CD4-positive, alpha-beta T cell treated with Interleukin-10 for 1 hour (primary cell): ENCODE results near the gene TTYH3.
"Not testable (repeated sequence)": the region's sequence is repeated elsewhere in the genome, so short reads cannot be mapped to it uniquely, and the experiment has no call there.

Experiments used
- DNase-seq: peaks from one replicate; pipeline ENCODE4 v3.0.0-alpha.2; 2020

The TTYH3 gene

GRCh38 chr7:2689951-2690705 is 58.3 kb downstream of the TTYH3 start:
- DNase-seq = no peak

GRCh38 chr7:2691011-2691707 is 59.4 kb downstream of the TTYH3 start:
- no peak for DNase-seq

GRCh38 chr7:2691932-2692439 is 60.2 kb downstream of the TTYH3 start:
- not testable (repeated sequence) for DNase-seq

- no peak for DNase-seq
Measured at GRCh38 chr7:2692543-2692942, 60.8 kb downstream of the TTYH3 start.

GRCh38 chr7:2693420-2694121 is 61.8 kb downstream of the TTYH3 start:
- not testable (repeated sequence) for DNase-seq

- not testable (repeated sequence) for DNase-seq
Measured at GRCh38 chr7:2694122-2694436, 62.3 kb downstream of the TTYH3 start.

- peak; percentile 68 for DNase-seq
Measured at GRCh38 chr7:2698581-2699288, 66.9 kb downstream of the TTYH3 start.

- DNase-seq = no peak
Measured at GRCh38 chr7:2699289-2699620, 67.5 kb downstream of the TTYH3 start.

GRCh38 chr7:2700141-2700850 is 68.5 kb downstream of the TTYH3 start:
- DNase-seq = no peak

GRCh38 chr7:2701424-2701823 is 69.6 kb downstream of the TTYH3 start:
- DNase-seq = no peak

- DNase-seq = no peak
Measured at GRCh38 chr7:2701832-2702593, 70.2 kb downstream of the TTYH3 start.

- no peak for DNase-seq
Measured at GRCh38 chr7:2702594-2702957, 70.8 kb downstream of the TTYH3 start.

- DNase-seq = no peak
Measured at GRCh38 chr7:2705371-2706096, 73.7 kb downstream of the TTYH3 start.

GRCh38 chr7:2706685-2707126 is 74.9 kb downstream of the TTYH3 start:
- DNase-seq = no peak

- no peak for DNase-seq
Measured at GRCh38 chr7:2707481-2707880, 75.7 kb downstream of the TTYH3 start.

GRCh38 chr7:2708041-2708440 is 76.3 kb downstream of the TTYH3 start:
- DNase-seq = no peak

- no peak for DNase-seq
Measured at GRCh38 chr7:2708547-2709310, 76.9 kb downstream of the TTYH3 start.

GRCh38 chr7:2709553-2710285 is 77.9 kb downstream of the TTYH3 start:
- DNase-seq = peak; percentile 79

- DNase-seq = peak; percentile 74
Measured at GRCh38 chr7:2710286-2710655, 78.5 kb downstream of the TTYH3 start.
